H1 (cell line): ENCODE results near the gene R3HDML. TPM values are rescaled to one million over a fixed set of nuclear protein-coding genes. Genes with fewer than 3 reads are reported as not detected.

ENCODE experiments used
- CTCF ChIA-PET: fragments of 300-600 bp; sonication (Branson Sonifier 250); formaldehyde crosslinking; loops from one replicate; lab custom pipeline; 2021; ENCODE audit not compliant: partially characterized antibody; lab: Charles Lee
- POLR2A ChIA-PET: fragments of 300-600 bp; sonication (Branson Sonifier 250); formaldehyde crosslinking; loops from one replicate; lab custom pipeline; 2021; ENCODE audit warnings: inconsistent platforms; ENCODE audit not compliant: partially characterized antibody; lab: Charles Lee
- DNase-seq, 2 experiments: peaks; one replicate each; pipeline versions ENCODE4 v3.0.0 to v3.0.0-alpha.2; 2010 to 2022; ENCODE audit warnings: low spot score in 2 of 2, low read depth in 1 of 2, mixed read lengths in 1 of 2
- FAIRE-seq: peaks from 2 replicates; lab custom pipeline; 2011; peaks lifted over from hg19 to GRCh38; lab: Jason Lieb, UNC
- H2AFZ ChIP-seq: 2 replicates; pipeline ENCODE4 v1.8.1; 2012; ENCODE audit warnings: low read length, inconsistent platforms
- H2AK5ac ChIP-seq: 2 replicates; pipeline ENCODE4 v1.6.1; 2013; ENCODE audit warnings: low read depth, low read length
- H2BK120ac ChIP-seq: replicated peaks from 2 replicates; pipeline ENCODE3; 2013; ENCODE audit warnings: low read depth, low read length, inconsistent platforms
- H2BK12ac ChIP-seq: 2 replicates; pipeline ENCODE4 v1.6.1; 2013; ENCODE audit warnings: low read depth, low read length
- H2BK15ac ChIP-seq: 2 replicates; pipeline ENCODE4 v1.6.1; 2013; ENCODE audit warnings: low read length
- H2BK20ac ChIP-seq: 2 replicates; pipeline ENCODE4 v1.6.1; 2013; ENCODE audit warnings: low read length
- H2BK5ac ChIP-seq: 2 replicates; pipeline ENCODE4 v1.6.1; 2013; ENCODE audit warnings: low read depth, low read length
- H3K14ac ChIP-seq: 2 replicates; pipeline ENCODE4 v1.6.1; 2013; ENCODE audit warnings: inconsistent platforms; ENCODE audit not compliant: insufficient read length
- H3K18ac ChIP-seq: 2 replicates; pipeline ENCODE4 v1.6.1; 2013; ENCODE audit warnings: low read length; ENCODE audit errors: extremely low read depth
- H3K23ac ChIP-seq: 2 replicates; pipeline ENCODE4 v1.6.1; 2013; ENCODE audit warnings: inconsistent platforms; ENCODE audit not compliant: insufficient read length
- H3K23me2 ChIP-seq: 2 replicates; pipeline ENCODE4 v1.6.1; 2013; ENCODE audit warnings: low read depth, low read length
- H3K27ac ChIP-seq: 2 replicates; pipeline ENCODE4 v1.6.1; 2011; ENCODE audit warnings: low read depth, low read length, inconsistent platforms
- H3K27me3 ChIP-seq, 4 experiments: replicated peaks in 1 of 4; 1 replicate in 1 of 4; 2 replicates in 3 of 4; pipeline versions ENCODE4 v1.6.1 to v1.8.1; 2011 to 2013; ENCODE audit warnings: low read length in 3 of 4, mild to moderate bottlenecking in 3 of 4, inconsistent platforms in 2 of 4, mixed read lengths in 2 of 4, moderate library complexity in 1 of 4; ENCODE audit not compliant: control insufficient read depth in 3 of 4, insufficient read depth in 3 of 4; ENCODE audit errors: extremely low read depth in 1 of 4
- H3K36me3 ChIP-seq, 4 experiments: 2 replicates each; pipeline versions ENCODE4 v1.6.1 to v1.8.1; 2011 to 2013; ENCODE audit warnings: mild to moderate bottlenecking in 4 of 4, low read length in 3 of 4, moderate library complexity in 2 of 4, control low read depth in 1 of 4, inconsistent platforms in 1 of 4; ENCODE audit not compliant: insufficient read depth in 4 of 4, control insufficient read depth in 2 of 4
- H3K4ac ChIP-seq: replicated peaks from 2 replicates; pipeline ENCODE3; 2013; ENCODE audit warnings: low read length, low read depth, mixed read lengths, inconsistent platforms; ENCODE audit not compliant: insufficient read length
- H3K4me1 ChIP-seq, 4 experiments: replicated peaks in 1 of 4; 1 replicate in 1 of 4; 2 replicates in 3 of 4; pipeline versions ENCODE4 v1.6.1 to v1.8.1; 2011 to 2013; ENCODE audit warnings: low read length in 3 of 4, inconsistent platforms in 2 of 4, mixed read lengths in 1 of 4; ENCODE audit not compliant: insufficient read depth in 4 of 4, control insufficient read depth in 3 of 4
- H3K4me2 ChIP-seq, 2 experiments: 2 replicates each; pipeline versions ENCODE4 v1.6.1 to v1.8.1; 2011 to 2013; ENCODE audit warnings: low read depth in 2 of 2, low read length in 2 of 2, control low read depth in 1 of 2, inconsistent platforms in 1 of 2, mild to moderate bottlenecking in 1 of 2; ENCODE audit not compliant: insufficient read depth in 1 of 2
- H3K4me3 ChIP-seq, 4 experiments: fragments of 200-600, 300-600 bp in 1 of 4; sonication (generic), shearing (Covaris generic), sonication (Bioruptor Twin) in 1 of 4; 2 replicates each; pipeline versions ENCODE4 v1.5.1 to v1.8.1; 2011 to 2016; ENCODE audit warnings: low read length in 4 of 4, low read depth in 3 of 4, control low read depth in 2 of 4, inconsistent platforms in 2 of 4, mild to moderate bottlenecking in 2 of 4, mixed read lengths in 1 of 4, moderate library complexity in 1 of 4; ENCODE audit not compliant: insufficient read depth in 2 of 4; ENCODE audit errors: extremely low read depth in 1 of 4
- H3K56ac ChIP-seq: replicated peaks from 2 replicates; pipeline ENCODE3; 2013; ENCODE audit warnings: low read depth, mild to moderate bottlenecking, mixed read lengths, low read length, inconsistent platforms; ENCODE audit not compliant: insufficient read length
- H3K79me1 ChIP-seq: 2 replicates; pipeline ENCODE4 v1.6.1; 2013; ENCODE audit warnings: low read depth, low read length, control low read depth
- H3K79me2 ChIP-seq, 2 experiments: 2 replicates each; pipeline versions ENCODE4 v1.6.1 to v1.8.1; 2012 to 2013; ENCODE audit warnings: low read length in 2 of 2, mild to moderate bottlenecking in 2 of 2, inconsistent platforms in 1 of 2; ENCODE audit not compliant: insufficient read depth in 2 of 2, control insufficient read depth in 1 of 2
- H3K9ac ChIP-seq, 4 experiments: replicated peaks in 1 of 4; 1 replicate in 1 of 4; 2 replicates in 3 of 4; pipeline versions ENCODE4 v1.6.1 to v1.8.1; 2011 to 2013; ENCODE audit warnings: low read depth in 3 of 4, low read length in 3 of 4, control low read depth in 2 of 4, mild to moderate bottlenecking in 2 of 4, moderate library complexity in 2 of 4, inconsistent platforms in 1 of 4; ENCODE audit errors: extremely low read depth in 1 of 4
- H3K9me3 ChIP-seq, 2 experiments: 2 replicates each; pipeline versions ENCODE4 v1.6.1 to v1.8.1; 2012 to 2013; ENCODE audit warnings: mild to moderate bottlenecking in 2 of 2, moderate library complexity in 2 of 2, control low read depth in 1 of 2, inconsistent platforms in 1 of 2, low read depth in 1 of 2, low read length in 1 of 2, mixed read lengths in 1 of 2; ENCODE audit not compliant: insufficient read depth in 2 of 2
- H4K20me1 ChIP-seq, 2 experiments: replicated peaks in 1 of 2; 2 replicates each; pipeline versions ENCODE3 to v1.8.1; 2011 to 2013; ENCODE audit warnings: inconsistent platforms in 2 of 2, low read length in 2 of 2, mild to moderate bottlenecking in 1 of 2; ENCODE audit not compliant: insufficient read depth in 2 of 2, control insufficient read depth in 1 of 2
- H4K5ac ChIP-seq: 2 replicates; pipeline ENCODE4 v1.6.1; 2013; ENCODE audit warnings: low read length, low read depth, mixed read lengths, inconsistent platforms; ENCODE audit not compliant: insufficient read length
- H4K8ac ChIP-seq: 2 replicates; pipeline ENCODE4 v1.8.0; 2013; ENCODE audit warnings: mild to moderate bottlenecking, moderate library complexity, low read length, inconsistent platforms; ENCODE audit not compliant: insufficient read depth; ENCODE audit errors: extremely low read depth
- H4K91ac ChIP-seq: replicated peaks from 2 replicates; pipeline ENCODE3; 2013; ENCODE audit warnings: low read length, mixed read lengths, inconsistent platforms; ENCODE audit not compliant: insufficient read length
- CBX5 ChIP-seq: fragments of 300-800, 300-1000 bp; sonication (generic); IDR thresholded peaks from 2 replicates; pipeline ENCODE4 v1.7.1; 2016; ENCODE audit warnings: antibody characterized with exemption, low read length, low read depth
- CHD2 ChIP-seq: IDR thresholded peaks from 2 replicates; pipeline ENCODE4 v1.6.1; 2012; ENCODE audit warnings: low read length, improper control_type of control experiment
- EZH2 ChIP-seq: fragments of 200-600 bp; sonication (generic); IDR thresholded peaks from 2 replicates; pipeline ENCODE4 v1.7.1; 2012; ENCODE audit warnings: low read depth, mild to moderate bottlenecking, moderate library complexity, low read length, inconsistent platforms; ENCODE audit not compliant: severe bottlenecking
- HDAC2 ChIP-seq, 2 experiments: fragments of 300-600 bp in 1 of 2; sonication (generic) in 1 of 2; IDR thresholded peaks; 2 replicates each; pipeline ENCODE4 v1.6.1; 2011 to 2012; ENCODE audit warnings: low read depth in 2 of 2, low read length in 2 of 2, mild to moderate bottlenecking in 2 of 2, moderate library complexity in 2 of 2, borderline replicate concordance in 1 of 2, inconsistent platforms in 1 of 2
- KDM4A ChIP-seq: IDR thresholded peaks from one replicate; pipeline ENCODE4 v1.7.1; 2012; ENCODE audit warnings: low read depth, mild to moderate bottlenecking, moderate library complexity, low read length, inconsistent platforms; ENCODE audit not compliant: severe bottlenecking
- POLR2A ChIP-seq, 2 experiments: IDR thresholded peaks; 1 replicate in 1 of 2; 2 replicates in 1 of 2; pipeline ENCODE4 v1.6.1; 2011; ENCODE audit warnings: low read depth in 2 of 2, low read length in 2 of 2, mild to moderate bottlenecking in 2 of 2; ENCODE audit errors: control extremely low read depth in 1 of 2
- POU5F1 ChIP-seq: IDR thresholded peaks from 2 replicates; pipeline ENCODE4 v1.6.1; 2011; ENCODE audit warnings: low read depth, mild to moderate bottlenecking, low read length, moderate library complexity
- RFX5 ChIP-seq: IDR thresholded peaks from 2 replicates; pipeline ENCODE4 v1.6.1; 2011; ENCODE audit warnings: low read depth, low read length, improper control_type of control experiment, borderline replicate concordance
- SIN3A ChIP-seq, 2 experiments: IDR thresholded peaks in 1 of 2; conservative IDR thresholded peaks in 1 of 2; 2 replicates each; pipeline ENCODE4 v1.6.1; 2011 to 2012; ENCODE audit warnings: low read length in 2 of 2, improper control_type of control experiment in 1 of 2, low read depth in 1 of 2, mild to moderate bottlenecking in 1 of 2
- TAF7 ChIP-seq: optimal IDR thresholded peaks from 2 replicates; pipeline ENCODE3; 2011; ENCODE audit warnings: low read depth, mild to moderate bottlenecking, inconsistent platforms, low read length, moderate library complexity, borderline replicate concordance
- WGBS, 2 experiments: shearing (Covaris generic) in 1 of 2; methylation state at CpG; one replicate each; pipeline versions ENCODE4 v1.1.6 to v1.1.7; 2013 to 2015; ENCODE audit warnings: low lambda C conversion rate in 2 of 2, mixed read lengths in 2 of 2, inconsistent platforms in 1 of 2, low coverage in 1 of 2, missing lambda C conversion rate in 1 of 2; ENCODE audit not compliant: insufficient replicate concordance in 2 of 2, insufficient coverage in 1 of 2, insufficient read length in 1 of 2; ENCODE audit errors: extremely low coverage in 1 of 2, missing lambda C conversion rate in 1 of 2; 5-methylcytosine and 5-hydroxymethylcytosine counted together
- polyA plus RNA-seq, 7 experiments: library from polyadenylated mRNA; depleted of rRNA in 3 of 7; stranded (reverse) in 5 of 7; unstranded in 2 of 7; fragments of >200 nt in 5 of 7; fragments of 200-250 nt in 2 of 7; gene quantifications; 1 replicate in 5 of 7; 2 replicates in 1 of 7; 4 replicates in 1 of 7; pipeline versions ENCODE4 v1.2.1 to v1.2.3, GENCODE V29; 2011 to 2013; ENCODE audit warnings: missing spikeins in 2 of 7, mixed read lengths in 2 of 7
- total RNA-seq: library from RNA; stranded (reverse); fragmentation: NEBNext Ultra II Directional; extraction: Animal tissue kit (Norgen Biotek cat#: 25700); gene quantifications from 2 replicates; pipeline ENCODE4 v1.2.1, GENCODE V29; 2021

Gene R3HDML
- total and polyA plus RNA-seq, 2 of the 8 experiments (the other 6 are each of a cell fraction or from before 2014, with no cell fraction given): not detected

DNA sequence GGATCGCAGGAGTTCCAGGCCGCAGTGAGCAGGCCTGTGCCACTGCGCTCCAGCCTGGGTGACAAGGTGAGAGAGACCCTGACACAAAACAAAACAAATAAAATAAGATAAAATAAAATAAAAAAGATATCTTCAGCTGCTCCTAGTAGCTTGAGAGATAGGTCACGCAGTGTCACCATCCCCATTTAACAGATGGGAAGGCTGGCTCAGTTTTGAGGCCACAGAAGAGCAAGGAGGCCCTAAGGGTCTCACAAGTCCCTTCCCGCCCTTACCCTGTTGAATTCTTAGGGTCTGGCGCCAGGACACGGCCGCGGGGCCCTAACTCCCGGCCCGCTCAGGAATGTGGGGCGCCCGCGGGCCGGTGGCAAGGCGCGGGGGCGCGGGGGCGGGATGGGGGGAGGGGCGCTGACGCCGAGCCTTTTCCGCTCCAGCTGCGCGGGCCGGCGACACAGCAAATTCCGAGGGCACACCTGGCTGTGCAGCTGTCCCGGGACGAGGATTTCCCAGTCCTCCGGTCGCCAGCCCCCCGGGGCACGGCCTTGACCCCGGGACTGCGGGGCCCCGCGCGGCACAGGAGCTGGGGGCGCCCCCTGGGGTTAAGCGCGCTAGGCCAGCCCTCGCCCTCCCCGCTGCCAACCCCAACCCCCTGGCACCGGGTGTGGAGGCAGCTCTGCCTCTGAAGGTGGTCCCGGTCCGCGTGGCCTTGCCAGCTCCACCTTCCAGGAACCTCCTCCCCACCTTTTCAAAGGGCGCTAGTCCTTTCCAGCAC lies 10.3 kb upstream of the R3HDML start:
- 28% methylated on average over 21 of the region's 50 CpGs; no CpG with 5 or more reads in 1 of the 2 experiments for WGBS, 2 experiments
- Histone ChIP-seq H3K56ac (peak overlapping the region; percentile 39), H3K79me1 (no peaks in the 10 kb centered on the region), H3K4me2 (peak overlapping the region; percentile 20 to 69; a peak in 3 of 4 replicates), H3K9ac (peak overlapping the region in 2 of 4 experiments; percentile 8 to 25; a peak in 1 of 7 replicates), H2BK5ac (peak overlapping the region; percentile 60; the same call in 1 of the 2 replicates), H2BK15ac (0 out of 2 replicates have a peak overlapping the region, but pooled peaks have one; percentile 46), H3K23me2 (no peaks in the 10 kb centered on the region; the same call in 1 of the 2 replicates), H2AK5ac (no peak overlapping the region), H4K5ac (peak overlapping the region; percentile 76), H3K23ac (no peak overlapping the region), H2BK12ac (peak overlapping the region; percentile 90; the same call in 1 of the 2 replicates), H2AFZ (peak overlapping the region; percentile 62; the same call in 1 of the 2 replicates), H3K4me3 (peak overlapping the region in 3 of 4 experiments; percentile 7 to 53 (median 29); a peak in 5 of 8 replicates), H3K18ac (peak overlapping the region; percentile 90), H4K91ac (no peak overlapping the region), H2BK120ac (peak overlapping the region; percentile 54), H3K4me1 (peaks cover 0 to 10% (median 4%) of the 10 kb centered on the region in 4 experiments; a peak in 6 of 7 replicates), H4K20me1 (no peaks in the 10 kb centered on the region), H3K79me2 (no peaks in the 10 kb centered on the region), H3K27ac (no peak overlapping the region), H3K36me3 (no peaks in the 10 kb centered on the region), H3K9me3 (no peaks in the 10 kb centered on the region), H3K14ac (no peak overlapping the region), H4K8ac (peak overlapping the region; percentile 86), H3K4ac (peak overlapping the region; percentile 78), H2BK20ac (no peak overlapping the region), H3K27me3 (no peaks in the 10 kb centered on the region; a peak in 1 of 7 replicates)
- no peak for FAIRE-seq
- ChIA-PET CTCF (interaction anchor here (0.8 to 4.9 kb wide), 8 partner anchors 9 to 276 kb away, joined by 3 to 40 read pairs (median 3); partner anchors contain the start of gene FITM2), POLR2A (interaction anchor here (1.8 to 4.0 kb wide), 2 partner anchors 15 to 116 kb away, joined by 3 to 14 read pairs; partner anchors contain the start of genes FITM2 and OSER1)
- DNase-seq: peak in 1 of 2 experiments; percentile 68
- TF ChIP-seq SIN3A (conservative IDR thresholded peaks at IDR 0.05 in 1 of 2, IDR thresholded peaks at IDR 0.05 in 1 of 2; ENCODE audit: low read depth in 1 of 2, low read length in 2 of 2) (no peak), POU5F1 (no peak), HDAC2 (IDR thresholded peaks at IDR 0.05; ENCODE audit: borderline replicate concordance in 1 of 2, low read depth in 2 of 2, low read length in 2 of 2) (peak in 1 of 2 experiments; percentile 24; a peak in 1 of 4 replicates), POLR2A (IDR thresholded peaks at IDR 0.05; ENCODE audit: control extremely low read depth in 1 of 2, low read depth in 2 of 2, low read length in 2 of 2) (0 out of 3 replicates have a peak, but pooled peaks of 1 of the 2 experiments have one; percentile 32), TAF7 (no peak), RFX5 (no peak), CBX5 (no peak), KDM4A (peak; percentile 26), EZH2 (no peak), CHD2 (no peak)
